ENCODE measurements around the gene RAPSN. TPM values are rescaled to one million over a fixed set of nuclear protein-coding genes. Genes with fewer than 3 reads are reported as not detected.
"Not testable (repeated sequence)": the region's sequence is repeated elsewhere in the genome, so short reads cannot be mapped to it uniquely, and the experiment has no call there.

RAPSN gene
- total RNA-seq, 2 donors from 2014 or later, result 1.1 to 1.7 TPM

- H3K27me3 Mint-ChIP-seq, result no peaks in the 10 kb centered on the region
- H3K4me1 Mint-ChIP-seq, result peaks cover 5% of the 10 kb centered on the region
- ATAC-seq (replicated peaks), result peak; percentile 95
- H3K4me3 Mint-ChIP-seq, result no peak overlapping the region
- H3K36me3 Mint-ChIP-seq (ENCODE audit: low read depth), result peaks cover 100% of the 10 kb centered on the region
- no peaks in the 10 kb centered on the region for H3K9me3 Mint-ChIP-seq
- peak overlapping the region; percentile 87 for H3K27ac Mint-ChIP-seq
These were observed 28.4 kb upstream of the RAPSN start for GRCh38 chr11:47477323-47477722.

- H3K4me1 Mint-ChIP-seq, result peaks cover 5% of the 10 kb centered on the region
- H3K27me3 Mint-ChIP-seq, result no peaks in the 10 kb centered on the region
- no peak for ATAC-seq (replicated peaks)
- no peak overlapping the region for H3K4me3 Mint-ChIP-seq
- no peaks in the 10 kb centered on the region for H3K9me3 Mint-ChIP-seq
- peak overlapping the region; percentile 44 for H3K27ac Mint-ChIP-seq
- H3K36me3 Mint-ChIP-seq (ENCODE audit: low read depth), result peaks cover 100% of the 10 kb centered on the region
These were observed 21.7 kb upstream of the RAPSN start for GRCh38 chr11:47470671-47471070.

- no peak overlapping the region for H3K4me3 Mint-ChIP-seq
- no peaks in the 10 kb centered on the region for H3K9me3 Mint-ChIP-seq
- peaks cover 96% of the 10 kb centered on the region for H3K36me3 Mint-ChIP-seq (ENCODE audit: low read depth)
- no peak for ATAC-seq (replicated peaks)
- peak overlapping the region; percentile 72 for H3K27ac Mint-ChIP-seq
- H3K27me3 Mint-ChIP-seq, result no peaks in the 10 kb centered on the region
- H3K4me1 Mint-ChIP-seq, result peaks cover 5% of the 10 kb centered on the region
These were observed 20.6 kb upstream of the RAPSN start for GRCh38 chr11:47469361-47470179.

GRCh38 chr11:47468598-47469214 is 19.8 kb upstream of the RAPSN start:
- peaks cover 92% of the 10 kb centered on the region for H3K36me3 Mint-ChIP-seq (ENCODE audit: low read depth)
- ATAC-seq (replicated peaks), result no peak
- peak overlapping the region; percentile 72 for H3K27ac Mint-ChIP-seq
- H3K27me3 Mint-ChIP-seq, result no peaks in the 10 kb centered on the region
- H3K4me1 Mint-ChIP-seq, result peaks cover 5% of the 10 kb centered on the region
- no peak overlapping the region for H3K4me3 Mint-ChIP-seq
- H3K9me3 Mint-ChIP-seq, result no peaks in the 10 kb centered on the region

GRCh38 chr11:47467357-47467756 is 18.4 kb upstream of the RAPSN start:
- no peaks in the 10 kb centered on the region for H3K27me3 Mint-ChIP-seq
- H3K4me1 Mint-ChIP-seq, result peaks cover 5% of the 10 kb centered on the region
- H3K36me3 Mint-ChIP-seq (ENCODE audit: low read depth), result peaks cover 83% of the 10 kb centered on the region
- ATAC-seq (replicated peaks), result no peak
- no peaks in the 10 kb centered on the region for H3K9me3 Mint-ChIP-seq
- H3K4me3 Mint-ChIP-seq, result no peak overlapping the region
- peak overlapping the region; percentile 72 for H3K27ac Mint-ChIP-seq

- H3K4me3 Mint-ChIP-seq, result no peak overlapping the region
- ATAC-seq (replicated peaks), result no peak
- peak overlapping the region; percentile 32 for H3K27ac Mint-ChIP-seq
- H3K4me1 Mint-ChIP-seq, result peaks cover 9% of the 10 kb centered on the region
- no peaks in the 10 kb centered on the region for H3K9me3 Mint-ChIP-seq
- H3K27me3 Mint-ChIP-seq, result no peaks in the 10 kb centered on the region
- peaks cover 83% of the 10 kb centered on the region for H3K36me3 Mint-ChIP-seq (ENCODE audit: low read depth)
These were observed 17.8 kb upstream of the RAPSN start for GRCh38 chr11:47466701-47467250.

- no peaks in the 10 kb centered on the region for H3K9me3 Mint-ChIP-seq
- peaks cover 81% of the 10 kb centered on the region for H3K36me3 Mint-ChIP-seq (ENCODE audit: low read depth)
- no peak for ATAC-seq (replicated peaks)
- H3K27ac Mint-ChIP-seq, result peak overlapping the region; percentile 39
- H3K27me3 Mint-ChIP-seq, result no peaks in the 10 kb centered on the region
- peaks cover 9% of the 10 kb centered on the region for H3K4me1 Mint-ChIP-seq
- no peak overlapping the region for H3K4me3 Mint-ChIP-seq
These were observed 17.3 kb upstream of the RAPSN start for GRCh38 chr11:47466201-47466600.

- Mint-ChIP-seq H3K36me3 (ENCODE audit: low read depth) (peaks cover 70% of the 10 kb centered on the region), H3K4me3 (no peak overlapping the region), H3K27ac (no peak overlapping the region), H3K27me3 (no peaks in the 10 kb centered on the region), H3K9me3 (no peaks in the 10 kb centered on the region), H3K4me1 (peaks cover 7% of the 10 kb centered on the region)
- no peak for ATAC-seq (replicated peaks)
These were observed 15.5 kb upstream of the RAPSN start for GRCh38 chr11:47464483-47464882.

GRCh38 chr11:47461876-47462275 is 12.9 kb upstream of the RAPSN start:
- no peaks in the 10 kb centered on the region for H3K27me3 Mint-ChIP-seq
- peak overlapping the region; percentile 63 for H3K27ac Mint-ChIP-seq
- peaks cover 44% of the 10 kb centered on the region for H3K36me3 Mint-ChIP-seq (ENCODE audit: low read depth)
- H3K9me3 Mint-ChIP-seq, result no peaks in the 10 kb centered on the region
- peaks cover 4% of the 10 kb centered on the region for H3K4me1 Mint-ChIP-seq
- no peak for ATAC-seq (replicated peaks)
- H3K4me3 Mint-ChIP-seq, result no peak overlapping the region

- H3K36me3 Mint-ChIP-seq (ENCODE audit: low read depth), result peaks cover 32% of the 10 kb centered on the region
- ATAC-seq (replicated peaks), result no peak
- peak overlapping the region; percentile 47 for H3K27ac Mint-ChIP-seq
- H3K4me3 Mint-ChIP-seq, result no peak overlapping the region
- H3K4me1 Mint-ChIP-seq, result peaks cover 4% of the 10 kb centered on the region
- no peaks in the 10 kb centered on the region for H3K27me3 Mint-ChIP-seq
- H3K9me3 Mint-ChIP-seq, result no peaks in the 10 kb centered on the region
These were observed 11.8 kb upstream of the RAPSN start for GRCh38 chr11:47460571-47461235.

GRCh38 chr11:47454258-47454671 is 5.3 kb upstream of the RAPSN start:
- H3K4me1 Mint-ChIP-seq; H3K9me3 Mint-ChIP-seq; H3K4me3 Mint-ChIP-seq; H3K36me3 Mint-ChIP-seq (ENCODE audit: low read depth); H3K27ac Mint-ChIP-seq; H3K27me3 Mint-ChIP-seq: not testable (repeated sequence)
- ATAC-seq (replicated peaks), result peak; percentile 92

- no peaks in the 10 kb centered on the region for H3K4me1 Mint-ChIP-seq
- no peaks in the 10 kb centered on the region for H3K9me3 Mint-ChIP-seq
- no peaks in the 10 kb centered on the region for H3K27me3 Mint-ChIP-seq
- no peak for ATAC-seq (replicated peaks)
- no peak overlapping the region for H3K27ac Mint-ChIP-seq
- H3K36me3 Mint-ChIP-seq (ENCODE audit: low read depth), result no peaks in the 10 kb centered on the region
- H3K4me3 Mint-ChIP-seq, result no peak overlapping the region
These were observed 4.4 kb upstream of the RAPSN start for GRCh38 chr11:47453365-47453764.

GRCh38 chr11:47451990-47452389 is 3.1 kb upstream of the RAPSN start:
- no peaks in the 10 kb centered on the region for H3K36me3 Mint-ChIP-seq (ENCODE audit: low read depth)
- no peaks in the 10 kb centered on the region for H3K9me3 Mint-ChIP-seq
- no peak for ATAC-seq (replicated peaks)
- peaks cover 4% of the 10 kb centered on the region for H3K4me1 Mint-ChIP-seq
- H3K4me3 Mint-ChIP-seq, result no peak overlapping the region
- no peaks in the 10 kb centered on the region for H3K27me3 Mint-ChIP-seq
- no peak overlapping the region for H3K27ac Mint-ChIP-seq

- no peaks in the 10 kb centered on the region for H3K27me3 Mint-ChIP-seq
- no peaks in the 10 kb centered on the region for H3K36me3 Mint-ChIP-seq (ENCODE audit: low read depth)
These were observed 2.5 kb upstream of the RAPSN start for GRCh38 chr11:47451436-47451835.

More at GRCh38 chr11:47451436-47451835, 2.5 kb upstream of the RAPSN start:
- Mint-ChIP-seq H3K4me3 (no peak overlapping the region), H3K4me1 (peaks cover 5% of the 10 kb centered on the region), H3K27ac (no peak overlapping the region), H3K9me3 (no peaks in the 10 kb centered on the region)
- no peak for ATAC-seq (replicated peaks)
